Progenitor cell of endocrine pancreas (in vitro differentiated cells): Measurements from ENCODE around the gene IGF1. TPM values are rescaled to one million over a fixed set of nuclear protein-coding genes. Genes with fewer than 3 reads are reported as not detected.
"Not testable (repeated sequence)": the region's sequence is repeated elsewhere in the genome, so short reads cannot be mapped to it uniquely, and the experiment has no call there.

Source experiments
- DNase-seq: peaks from one replicate; pipeline ENCODE4 v3.0.0; 2021; ENCODE audit warnings: low spot score; ENCODE audit not compliant: unreplicated experiment
- H3K27ac Mint-ChIP-seq: 2 replicates; pipeline ENCODE4 v1.8.0; 2021; ENCODE audit warnings: mild to moderate bottlenecking, moderate library complexity, mixed read lengths
- H3K27me3 Mint-ChIP-seq: 2 replicates; pipeline ENCODE4 v1.8.0; 2021; ENCODE audit warnings: mixed read lengths
- H3K36me3 Mint-ChIP-seq: 2 replicates; pipeline ENCODE4 v1.8.0; 2022; ENCODE audit warnings: mixed read lengths; ENCODE audit not compliant: insufficient read depth
- H3K4me1 Mint-ChIP-seq: 2 replicates; pipeline ENCODE4 v1.8.0; 2021; ENCODE audit warnings: low read depth, mixed read lengths
- H3K4me3 Mint-ChIP-seq: 2 replicates; pipeline ENCODE4 v1.8.0; 2021; ENCODE audit warnings: low read depth, mild to moderate bottlenecking, moderate library complexity, mixed read lengths
- H3K9me3 Mint-ChIP-seq: 2 replicates; pipeline ENCODE4 v1.8.0; 2021; ENCODE audit warnings: low read depth, mixed read lengths
- total RNA-seq: library from RNA; stranded (reverse); gene quantifications from 2 replicates; pipeline ENCODE4 v1.2.1, GENCODE V29; 2021
- TF ChIP-seq, protein P1 (sequence below): fragments of 200-600 bp; sonication (generic); IDR thresholded peaks from one replicate; pipeline ENCODE4 v1.5.0; 2021; ENCODE audit warnings: antibody characterized with exemption, mild to moderate bottlenecking; ENCODE audit not compliant: unreplicated experiment

The IGF1 gene
- total RNA-seq, 1 donor from 2014 or later: 0.57 TPM

- Mint-ChIP-seq H3K27me3 (peaks cover 7% of the 10 kb centered on the region), H3K4me3 (no peak overlapping the region), H3K4me1 (no peaks in the 10 kb centered on the region), H3K9me3 (no peaks in the 10 kb centered on the region), H3K27ac (no peak overlapping the region), H3K36me3 (no peaks in the 10 kb centered on the region)
- TF ChIP-seq, protein P1, sequence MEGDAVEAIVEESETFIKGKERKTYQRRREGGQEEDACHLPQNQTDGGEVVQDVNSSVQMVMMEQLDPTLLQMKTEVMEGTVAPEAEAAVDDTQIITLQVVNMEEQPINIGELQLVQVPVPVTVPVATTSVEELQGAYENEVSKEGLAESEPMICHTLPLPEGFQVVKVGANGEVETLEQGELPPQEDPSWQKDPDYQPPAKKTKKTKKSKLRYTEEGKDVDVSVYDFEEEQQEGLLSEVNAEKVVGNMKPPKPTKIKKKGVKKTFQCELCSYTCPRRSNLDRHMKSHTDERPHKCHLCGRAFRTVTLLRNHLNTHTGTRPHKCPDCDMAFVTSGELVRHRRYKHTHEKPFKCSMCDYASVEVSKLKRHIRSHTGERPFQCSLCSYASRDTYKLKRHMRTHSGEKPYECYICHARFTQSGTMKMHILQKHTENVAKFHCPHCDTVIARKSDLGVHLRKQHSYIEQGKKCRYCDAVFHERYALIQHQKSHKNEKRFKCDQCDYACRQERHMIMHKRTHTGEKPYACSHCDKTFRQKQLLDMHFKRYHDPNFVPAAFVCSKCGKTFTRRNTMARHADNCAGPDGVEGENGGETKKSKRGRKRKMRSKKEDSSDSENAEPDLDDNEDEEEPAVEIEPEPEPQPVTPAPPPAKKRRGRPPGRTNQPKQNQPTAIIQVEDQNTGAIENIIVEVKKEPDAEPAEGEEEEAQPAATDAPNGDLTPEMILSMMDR: no peak
- no peak for DNase-seq
These were observed 21.0 kb downstream of the IGF1 start for GRCh38 chr12:102459314-102459713.

- Mint-ChIP-seq H3K27me3 (no peaks in the 10 kb centered on the region), H3K4me1 (no peaks in the 10 kb centered on the region), H3K36me3 (no peaks in the 10 kb centered on the region), H3K27ac (no peak overlapping the region), H3K4me3 (no peak overlapping the region), H3K9me3 (no peaks in the 10 kb centered on the region)
- no peak for DNase-seq
- TF ChIP-seq, protein P1: no peak
These were observed 25.3 kb downstream of the IGF1 start for GRCh38 chr12:102454808-102455760.

DNA sequence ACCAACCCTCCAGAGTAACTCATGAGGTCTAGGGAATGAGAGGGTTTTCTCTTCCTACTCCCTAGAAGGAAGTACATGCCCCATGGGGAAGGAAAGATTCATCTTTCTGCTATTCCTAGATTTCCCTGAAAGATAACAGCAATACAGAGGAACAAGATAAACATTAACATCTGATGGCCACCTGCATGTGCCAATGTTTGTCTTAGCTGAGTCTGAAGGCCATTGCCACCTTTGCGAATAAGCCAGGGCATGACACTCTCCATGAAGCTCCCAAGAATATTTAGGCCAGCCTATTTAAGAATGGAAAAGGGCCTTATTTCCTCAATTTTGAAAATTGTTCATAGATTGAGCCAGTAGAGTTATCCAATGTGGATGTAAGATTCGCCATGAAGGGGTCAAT is 26.0 kb downstream of the IGF1 start:
- H3K4me3 Mint-ChIP-seq: no peak overlapping the region
- H3K27me3 Mint-ChIP-seq: no peaks in the 10 kb centered on the region
- no peaks in the 10 kb centered on the region for H3K9me3 Mint-ChIP-seq
- TF ChIP-seq, protein P1: no peak
- H3K36me3 Mint-ChIP-seq: no peaks in the 10 kb centered on the region
- H3K27ac Mint-ChIP-seq: no peak overlapping the region
- H3K4me1 Mint-ChIP-seq: no peaks in the 10 kb centered on the region
- no peak for DNase-seq

- Mint-ChIP-seq H3K9me3 (no peaks in the 10 kb centered on the region), H3K27ac (no peak overlapping the region), H3K36me3 (no peaks in the 10 kb centered on the region), H3K27me3 (no peaks in the 10 kb centered on the region), H3K4me1 (no peaks in the 10 kb centered on the region), H3K4me3 (no peak overlapping the region)
- DNase-seq: no peak
- TF ChIP-seq, protein P1: no peak
These were observed 27.8 kb downstream of the IGF1 start for GRCh38 chr12:102452605-102453004.

DNA sequence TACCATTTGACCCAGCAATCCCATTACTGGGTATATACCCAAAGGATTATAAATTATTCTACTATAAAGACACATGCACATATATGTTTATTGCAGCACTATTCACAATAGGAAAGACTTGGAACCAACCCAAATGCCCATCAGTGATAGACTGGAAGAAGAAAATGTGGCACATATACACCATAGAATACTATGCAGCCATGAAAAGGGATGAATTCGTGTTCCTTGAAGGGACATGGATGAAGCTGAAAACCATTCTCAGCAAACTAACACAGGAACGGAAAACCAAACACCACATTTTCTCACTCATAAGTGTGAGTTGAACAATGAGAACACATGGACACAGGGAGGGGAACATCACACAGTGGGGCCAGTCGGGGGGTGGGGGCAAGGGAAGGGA is 31.3 kb downstream of the IGF1 start:
- not testable (repeated sequence) for H3K9me3 Mint-ChIP-seq, DNase-seq, H3K36me3 Mint-ChIP-seq, H3K4me3 Mint-ChIP-seq, H3K4me1 Mint-ChIP-seq, H3K27me3 Mint-ChIP-seq, H3K27ac Mint-ChIP-seq

- H3K4me1 Mint-ChIP-seq, DNase-seq, H3K4me3 Mint-ChIP-seq, H3K27ac Mint-ChIP-seq, H3K9me3 Mint-ChIP-seq, H3K27me3 Mint-ChIP-seq, H3K36me3 Mint-ChIP-seq: not testable (repeated sequence)
These were observed 32.9 kb downstream of the IGF1 start for GRCh38 chr12:102447426-102447825.
